GM23338 (cell line): Measurements from ENCODE around the gene C1orf21. TPM values are rescaled to one million over a fixed set of nuclear protein-coding genes. Genes with fewer than 3 reads are reported as not detected.

ENCODE experiments used
- ATAC-seq: fragments of 200-7000 bp; cut with Tn5 transposase; 3 replicates; pipeline ENCODE4 v1.9.1; 2020
- DNase-seq: peaks from one replicate; pipeline ENCODE4 v3.0.0-alpha.2; 2015; ENCODE audit warnings: low spot score
- H2AFZ ChIP-seq: fragments of 200-600 bp; sonication (generic); 2 replicates; pipeline ENCODE4 v1.8.0; 2016; ENCODE audit warnings: antibody characterized with exemption, mild to moderate bottlenecking, moderate library complexity
- H3F3A ChIP-seq: fragments of 200-600 bp; sonication (generic); replicated peaks from 2 replicates; pipeline ENCODE4 v1.8.0; 2017; ENCODE audit warnings: antibody characterized with exemption, mixed run types, low read depth
- H3K27ac ChIP-seq: fragments of 200-600 bp; sonication (generic); 2 replicates; pipeline ENCODE4 v1.6.1; 2016; ENCODE audit warnings: low read depth
- H3K27me3 ChIP-seq: fragments of 200-600 bp; sonication (generic); 2 replicates; pipeline ENCODE4 v1.8.0; 2016; ENCODE audit warnings: mild to moderate bottlenecking, mixed run types, moderate library complexity; ENCODE audit not compliant: insufficient read depth
- H3K36me3 ChIP-seq: fragments of 200-600 bp; sonication (generic); 2 replicates; pipeline ENCODE4 v1.8.0; 2016; ENCODE audit warnings: mild to moderate bottlenecking; ENCODE audit not compliant: insufficient read depth
- H3K4me1 ChIP-seq: fragments of 200-600 bp; sonication (generic); 2 replicates; pipeline ENCODE4 v1.8.0; 2016; ENCODE audit warnings: mild to moderate bottlenecking, moderate library complexity; ENCODE audit not compliant: insufficient read depth
- H3K4me2 ChIP-seq: fragments of 200-600 bp; sonication (generic); 2 replicates; pipeline ENCODE4 v1.7.1; 2017; ENCODE audit warnings: mixed run types
- H3K4me3 ChIP-seq: fragments of 200-600 bp; sonication (generic); 2 replicates; pipeline ENCODE4 v1.6.1; 2016; ENCODE audit warnings: mixed run types
- H3K79me2 ChIP-seq: fragments of 200-600 bp; sonication (generic); replicated peaks from 2 replicates; pipeline ENCODE4 v1.8.0; 2017; ENCODE audit warnings: mild to moderate bottlenecking; ENCODE audit not compliant: insufficient read depth
- H3K9me2 ChIP-seq: fragments of 200-600 bp; sonication (generic); 2 replicates; pipeline ENCODE4 v1.8.0; 2017; ENCODE audit not compliant: insufficient read depth
- H4K20me1 ChIP-seq: fragments of 200-600 bp; sonication (generic); replicated peaks from 2 replicates; pipeline ENCODE4 v1.8.0; 2017; ENCODE audit warnings: mild to moderate bottlenecking; ENCODE audit not compliant: insufficient read depth
- H3K27ac Mint-ChIP-seq: 2 replicates; pipeline ENCODE4 v1.8.0; 2020; ENCODE audit warnings: inconsistent platforms, mild to moderate bottlenecking, moderate library complexity, mixed read lengths
- H3K27me3 Mint-ChIP-seq: 3 replicates; pipeline ENCODE4 v1.8.0; 2022; ENCODE audit warnings: low read depth, mild to moderate bottlenecking, moderate library complexity, mixed read lengths, inconsistent platforms; ENCODE audit not compliant: insufficient read depth, poor library complexity
- H3K36me3 Mint-ChIP-seq: 3 replicates; pipeline ENCODE4 v1.8.0; 2021; ENCODE audit warnings: low read depth, mild to moderate bottlenecking, inconsistent platforms, moderate library complexity, mixed read lengths
- H3K4me1 Mint-ChIP-seq: 3 replicates; pipeline ENCODE4 v1.8.0; 2020; ENCODE audit warnings: mild to moderate bottlenecking, inconsistent platforms, mixed read lengths
- H3K4me3 Mint-ChIP-seq: 3 replicates; pipeline ENCODE4 v1.8.0; 2021; ENCODE audit warnings: moderate library complexity, mild to moderate bottlenecking, inconsistent platforms, mixed read lengths
- H3K9me3 Mint-ChIP-seq: 3 replicates; pipeline ENCODE4 v1.8.0; 2020; ENCODE audit warnings: moderate library complexity, mild to moderate bottlenecking, inconsistent platforms, mixed read lengths
- CREB1 ChIP-seq: fragments of 250-450 bp; sonication (Bioruptor Pico); IDR thresholded peaks from 2 replicates; pipeline ENCODE4 v1.5.0; 2020; ENCODE audit warnings: low read depth, mild to moderate bottlenecking, moderate library complexity
- CTCF ChIP-seq, 2 experiments: fragments of 200-600 bp in 1 of 2; sonication (generic) in 1 of 2; conservative IDR thresholded peaks; 2 replicates each; pipeline versions ENCODE4 v1.5.1 to v1.6.1; 2016 to 2017; ENCODE audit warnings: antibody characterized with exemption in 2 of 2, low read depth in 2 of 2, mild to moderate bottlenecking in 2 of 2, moderate library complexity in 1 of 2
- ETS1 ChIP-seq: IDR thresholded peaks from 2 replicates; pipeline ENCODE4 v1.6.1; 2016; ENCODE audit warnings: antibody characterized with exemption
- EZH2 ChIP-seq: fragments of 200-600 bp; sonication (generic); IDR thresholded peaks from one replicate; pipeline ENCODE4 v1.8.0; 2017; ENCODE audit warnings: antibody characterized with exemption, mild to moderate bottlenecking, low read depth; ENCODE audit not compliant: unreplicated experiment
- JUNB ChIP-seq: IDR thresholded peaks from one replicate; pipeline ENCODE4 v1.6.1; 2016; ENCODE audit warnings: antibody characterized with exemption; ENCODE audit not compliant: unreplicated experiment
- NANOG ChIP-seq: IDR thresholded peaks from 2 replicates; pipeline ENCODE4 v1.6.1; 2016; ENCODE audit warnings: antibody characterized with exemption, borderline replicate concordance
- POLR2AphosphoS5 ChIP-seq: IDR thresholded peaks from 2 replicates; pipeline ENCODE4 v1.6.1; 2016; ENCODE audit warnings: antibody characterized with exemption, low read depth
- STAT1 ChIP-seq: IDR thresholded peaks from one replicate; pipeline ENCODE4 v1.6.1; 2016; ENCODE audit warnings: antibody characterized with exemption; ENCODE audit not compliant: unreplicated experiment
- ZNF114 ChIP-seq: fragments of 250-450 bp; sonication (Bioruptor Pico); IDR thresholded peaks from 2 replicates; pipeline ENCODE4 v1.5.0; 2020; ENCODE audit warnings: mild to moderate bottlenecking, moderate library complexity
- ZNF331 ChIP-seq: fragments of 250-450 bp; sonication (Bioruptor Pico); IDR thresholded peaks from 2 replicates; pipeline ENCODE4 v1.5.0; 2020; ENCODE audit warnings: low read depth, mild to moderate bottlenecking, moderate library complexity
- polyA plus RNA-seq: library from polyadenylated mRNA; unstranded; fragments of >200 nt; fragmentation: Nextera tagmentation; extraction: Ambion mirVana; gene quantifications from 2 replicates; pipeline ENCODE4 v1.2.1, GENCODE V29; 2016
- total RNA-seq: library from RNA; depleted of rRNA; stranded (reverse); fragments of >200 nt; shearing (Covaris generic); gene quantifications from 2 replicates; pipeline ENCODE4 v1.2.3, GENCODE V29; 2014
- TF ChIP-seq, protein P1 (sequence below): IDR thresholded peaks from one replicate; pipeline ENCODE4 v1.6.1; 2018; ENCODE audit warnings: antibody characterized with exemption; ENCODE audit not compliant: unreplicated experiment

C1orf21 gene
- total and polyA plus RNA-seq, 2 experiments from 2014 or later: 28.0 to 40.4 TPM

DNA sequence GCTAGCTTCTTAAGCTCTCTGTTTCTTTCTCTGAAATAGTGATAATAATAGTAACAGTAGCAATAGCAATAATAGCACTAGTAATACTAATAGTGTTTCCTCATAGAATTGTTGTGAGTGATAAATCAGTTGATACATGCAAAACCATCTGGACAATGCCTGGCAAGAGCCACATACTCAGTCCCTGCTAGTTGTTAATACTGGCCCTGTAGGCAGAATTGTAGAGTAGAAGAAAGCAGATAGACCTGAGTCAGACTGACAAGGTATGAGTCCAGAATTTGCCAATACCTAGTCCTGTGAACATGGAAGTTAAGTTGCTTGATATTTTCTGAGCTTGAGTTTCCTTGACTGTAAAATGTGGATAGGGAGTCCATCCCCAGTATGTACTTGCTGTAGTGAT, 171.9 kb downstream of the C1orf21 start:
- no peaks in the 10 kb centered on the region for H3K9me2 ChIP-seq
- Mint-ChIP-seq H3K4me1 (no peaks in the 10 kb centered on the region; the same call in 1 of the 3 replicates), H3K27ac (0 out of 2 replicates have a peak overlapping the region, but pooled peaks have one; percentile 15), H3K27me3 (peaks cover 6% of the 10 kb centered on the region), H3K36me3 (no peaks in the 10 kb centered on the region), H3K4me3 (no peak overlapping the region), H3K9me3 (no peaks in the 10 kb centered on the region)
- no peaks in the 10 kb centered on the region for H3K36me3 ChIP-seq
- no peaks in the 10 kb centered on the region for H3K27me3 ChIP-seq
- no peaks in the 10 kb centered on the region for H3F3A ChIP-seq
- DNase-seq: no peak
- no peak overlapping the region for H2AFZ ChIP-seq
- H3K4me3 ChIP-seq: no peak overlapping the region
- no peaks in the 10 kb centered on the region for H3K79me2 ChIP-seq
- H3K4me1 ChIP-seq: no peaks in the 10 kb centered on the region
- H4K20me1 ChIP-seq: peaks cover 5% of the 10 kb centered on the region; the same call in 1 of the 2 replicates
- no peak overlapping the region for H3K4me2 ChIP-seq
- TF ChIP-seq STAT1 (no peak), CTCF (conservative IDR thresholded peaks at IDR 0.05; ENCODE audit: low read depth in 2 of 2) (no peak), ZNF114 (CRISPR knock-in tag) (no peak), CREB1 (no peak), JUNB (no peak), ETS1 (no peak), POLR2AphosphoS5 (no peak), EZH2 (no peak), ZNF331 (no peak), NANOG (no peak)
- TF ChIP-seq, protein P1, sequence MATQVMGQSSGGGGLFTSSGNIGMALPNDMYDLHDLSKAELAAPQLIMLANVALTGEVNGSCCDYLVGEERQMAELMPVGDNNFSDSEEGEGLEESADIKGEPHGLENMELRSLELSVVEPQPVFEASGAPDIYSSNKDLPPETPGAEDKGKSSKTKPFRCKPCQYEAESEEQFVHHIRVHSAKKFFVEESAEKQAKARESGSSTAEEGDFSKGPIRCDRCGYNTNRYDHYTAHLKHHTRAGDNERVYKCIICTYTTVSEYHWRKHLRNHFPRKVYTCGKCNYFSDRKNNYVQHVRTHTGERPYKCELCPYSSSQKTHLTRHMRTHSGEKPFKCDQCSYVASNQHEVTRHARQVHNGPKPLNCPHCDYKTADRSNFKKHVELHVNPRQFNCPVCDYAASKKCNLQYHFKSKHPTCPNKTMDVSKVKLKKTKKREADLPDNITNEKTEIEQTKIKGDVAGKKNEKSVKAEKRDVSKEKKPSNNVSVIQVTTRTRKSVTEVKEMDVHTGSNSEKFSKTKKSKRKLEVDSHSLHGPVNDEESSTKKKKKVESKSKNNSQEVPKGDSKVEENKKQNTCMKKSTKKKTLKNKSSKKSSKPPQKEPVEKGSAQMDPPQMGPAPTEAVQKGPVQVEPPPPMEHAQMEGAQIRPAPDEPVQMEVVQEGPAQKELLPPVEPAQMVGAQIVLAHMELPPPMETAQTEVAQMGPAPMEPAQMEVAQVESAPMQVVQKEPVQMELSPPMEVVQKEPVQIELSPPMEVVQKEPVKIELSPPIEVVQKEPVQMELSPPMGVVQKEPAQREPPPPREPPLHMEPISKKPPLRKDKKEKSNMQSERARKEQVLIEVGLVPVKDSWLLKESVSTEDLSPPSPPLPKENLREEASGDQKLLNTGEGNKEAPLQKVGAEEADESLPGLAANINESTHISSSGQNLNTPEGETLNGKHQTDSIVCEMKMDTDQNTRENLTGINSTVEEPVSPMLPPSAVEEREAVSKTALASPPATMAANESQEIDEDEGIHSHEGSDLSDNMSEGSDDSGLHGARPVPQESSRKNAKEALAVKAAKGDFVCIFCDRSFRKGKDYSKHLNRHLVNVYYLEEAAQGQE: no peak
- no peak overlapping the region for H3K27ac ChIP-seq
- ATAC-seq: no peak
